GM06990 (cell line): ENCODE data around the gene CASTOR1.
A peak's percentile ranks its signal among the peaks of the same experiment; 100 is the strongest.

Source experiments
- DNase-seq: peaks from one replicate; pipeline ENCODE4 v3.0.0-alpha.2; 2011; ENCODE audit not compliant: insufficient read length; ENCODE audit errors: extremely low read depth
- H3K27me3 ChIP-seq: replicated peaks from 2 replicates; pipeline ENCODE4 v1.6.0; 2011; ENCODE audit warnings: low read length; ENCODE audit not compliant: control insufficient read depth, insufficient read depth
- H3K36me3 ChIP-seq: 2 replicates; pipeline ENCODE4 v1.5.1; 2011; ENCODE audit warnings: low read length; ENCODE audit not compliant: control insufficient read depth, insufficient read depth
- H3K4me3 ChIP-seq: replicated peaks from 2 replicates; pipeline ENCODE4 v1.5.1; 2011; ENCODE audit warnings: low read depth, mild to moderate bottlenecking, control low read depth, low read length
- CTCF ChIP-seq: IDR thresholded peaks from 2 replicates; pipeline ENCODE4 v1.5.1; 2011; ENCODE audit warnings: low read length, control low read depth, mild to moderate bottlenecking, inconsistent platforms; ENCODE audit not compliant: insufficient read depth, poor library complexity, severe bottlenecking

CASTOR1 gene

GRCh38 chr22:30266445-30267381 lies 22.6 kb downstream of the CASTOR1 start, which contains the start of gene OSM:
Gene OSM (minus strand): TSS chr22:30266851. CDS start chr22:30266799, 52 bp downstream.
- Histone ChIP-seq H3K36me3 (no peaks in the 10 kb centered on the region; the same call in none of the 2 replicates), H3K27me3 (no peaks in the 10 kb centered on the region), H3K4me3 (peak within 1 kb of the TSS; percentile 80)
- DNase-seq: peak; percentile 75
- TF ChIP-seq CTCF: no peak

GRCh38 chr22:30265823-30266444 lies 23.4 kb downstream of the CASTOR1 start:
- Histone ChIP-seq H3K27me3 (no peaks in the 10 kb centered on the region), H3K4me3 (peak overlapping the region; percentile 80), H3K36me3 (no peaks in the 10 kb centered on the region; the same call in 1 of the 2 replicates)
- no peak for TF ChIP-seq CTCF
- DNase-seq: peak; percentile 89

- DNase-seq: no peak
- Histone ChIP-seq H3K4me3 (peak overlapping the region; percentile 80; the same call in 1 of the 2 replicates), H3K36me3 (no peaks in the 10 kb centered on the region), H3K27me3 (no peaks in the 10 kb centered on the region)
- no peak for TF ChIP-seq CTCF
Observed at GRCh38 chr22:30265131-30265720, 24.1 kb downstream of the CASTOR1 start.

- Histone ChIP-seq H3K36me3 (no peaks in the 10 kb centered on the region), H3K27me3 (no peaks in the 10 kb centered on the region), H3K4me3 (no peak overlapping the region)
- no peak for DNase-seq
- no peak for TF ChIP-seq CTCF
Observed at GRCh38 chr22:30263883-30264282, 25.4 kb downstream of the CASTOR1 start.

- H3K36me3 ChIP-seq: no peaks in the 10 kb centered on the region
- no peak for DNase-seq
- no peaks in the 10 kb centered on the region for H3K27me3 ChIP-seq
- peak; percentile 95 for TF ChIP-seq CTCF
- H3K4me3 ChIP-seq: no peak overlapping the region
Observed at GRCh38 chr22:30262917-30263741, 26.2 kb downstream of the CASTOR1 start.
